Lung (tissue), 12 donors: ENCODE data around the gene SMAD6. TPM values are rescaled to one million over a fixed set of nuclear protein-coding genes. Genes with fewer than 3 reads are reported as not detected.

Experiments used
- ATAC-seq: fragments of 200-7000 bp; cut with Tn5 transposase; one replicate; pipeline ENCODE4 v1.9.1; 2020; ENCODE audit warnings: moderate number of reproducible peaks; ENCODE audit not compliant: insufficient read depth, low FRiP score
- DNase-seq, 3 donors: peaks; one replicate each; pipeline ENCODE4 v3.0.0-alpha.2; 2013 to 2017
- H3K27ac ChIP-seq, 2 donors: one replicate each; pipeline ENCODE4 v1.5.1; 2013; ENCODE audit warnings: mild to moderate bottlenecking in 2 of 2, moderate library complexity in 2 of 2, control low read depth in 1 of 2, inconsistent platforms in 1 of 2, low read depth in 1 of 2, low read length in 1 of 2
- H3K27me3 ChIP-seq, 3 donors: one replicate each; pipeline ENCODE4 v1.5.1; 2013; ENCODE audit warnings: low read length in 2 of 3; ENCODE audit not compliant: control insufficient read depth in 3 of 3, insufficient read depth in 3 of 3
- H3K36me3 ChIP-seq, 4 donors: one replicate each; pipeline ENCODE4 v1.5.1; 2013; ENCODE audit warnings: low read length in 4 of 4, mild to moderate bottlenecking in 1 of 4, moderate library complexity in 1 of 4; ENCODE audit not compliant: control insufficient read depth in 4 of 4, insufficient read depth in 4 of 4
- H3K4me1 ChIP-seq, 5 donors: one replicate each; pipeline ENCODE4 v1.5.1; 2013; ENCODE audit warnings: low read length in 5 of 5, mild to moderate bottlenecking in 2 of 5, moderate library complexity in 1 of 5; ENCODE audit not compliant: control insufficient read depth in 5 of 5, insufficient read depth in 5 of 5
- H3K4me3 ChIP-seq: one replicate; pipeline ENCODE4 v1.5.1; 2013; ENCODE audit warnings: mild to moderate bottlenecking, control low read depth, moderate library complexity
- H3K9ac ChIP-seq, 2 donors: one replicate each; pipeline ENCODE4 v1.5.1; 2013; ENCODE audit warnings: low read length in 2 of 2, control low read depth in 1 of 2; ENCODE audit not compliant: insufficient read depth in 1 of 2
- H3K9me3 ChIP-seq, 4 donors: one replicate each; pipeline ENCODE4 v1.5.1; 2013; ENCODE audit warnings: low read length in 3 of 4, mild to moderate bottlenecking in 1 of 4, moderate library complexity in 1 of 4; ENCODE audit not compliant: control insufficient read depth in 4 of 4, insufficient read depth in 3 of 4
- whole genome bisulfite sequencing, 2 donors: extraction: QIAGEN DNeasy Blood & Tissue Kit; methylation state at CpG; one replicate each; pipeline ENCODE4 v1.1.7; 2013; 5-methylcytosine and 5-hydroxymethylcytosine counted together
- polyA plus RNA-seq, 2 donors: library from polyadenylated mRNA; stranded (reverse); fragments of 200-250 nt; gene quantifications; one replicate each; pipeline ENCODE4 v1.2.1, GENCODE V29; 2013
- total RNA-seq, 2 donors: library from RNA; depleted of rRNA in 1 of 2; stranded (reverse); fragments of >200 nt in 1 of 2; gene quantifications; one replicate each; pipeline ENCODE4 v1.2.1, GENCODE V29; 2014 to 2021
- TF ChIP-seq, protein P1 (sequence below): IDR thresholded peaks from 2 replicates; pipeline ENCODE4 v1.5.1; 2012; ENCODE audit warnings: mild to moderate bottlenecking; ENCODE audit errors: control extremely low read depth, extremely low read depth
- donor health status: control.
- donor health status: control.
- donor health status: Bipolar disorder and iron deficiency.
- donor health status: healthy.
- donor health status: DM: yes; HTN: yes; CAD: no.

Gene SMAD6
- total and polyA plus RNA-seq, 4 donors, result 24.2 to 67.9 (median 59.1) TPM

DNA sequence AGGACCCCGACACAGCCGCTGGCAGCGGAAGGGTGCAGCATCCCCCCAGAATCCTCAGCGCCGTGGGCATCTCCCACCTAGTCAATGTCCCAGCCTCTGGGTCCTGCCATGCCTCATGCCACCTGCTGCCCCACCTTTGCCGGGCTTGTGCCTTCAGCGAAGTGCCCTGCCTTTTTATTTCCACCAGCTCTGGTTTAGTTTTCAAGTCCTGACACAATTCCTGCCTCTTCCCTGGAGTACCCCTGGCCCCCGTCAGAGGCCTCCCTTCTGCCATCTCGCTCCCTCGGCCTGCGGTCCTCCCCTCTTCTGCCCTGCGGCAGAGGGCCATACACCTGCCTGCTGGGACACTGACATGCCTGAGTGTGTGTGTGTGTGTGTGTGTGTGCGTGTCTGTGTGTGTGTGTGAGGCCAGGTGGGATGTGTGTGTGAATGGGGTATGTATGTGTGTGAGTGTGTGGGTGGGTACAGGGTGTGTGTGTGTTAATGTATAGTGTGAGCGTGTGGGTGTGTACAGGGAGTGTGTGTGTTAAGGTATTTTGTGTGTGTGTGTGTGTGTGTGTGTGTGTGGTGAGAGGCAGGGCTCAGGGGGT, 129.9 kb downstream of the SMAD6 start:
- 78 to 81% methylated on average over 13 to 14 of the region's 14 CpGs for WGBS, 2 donors
- TF ChIP-seq, protein P1, sequence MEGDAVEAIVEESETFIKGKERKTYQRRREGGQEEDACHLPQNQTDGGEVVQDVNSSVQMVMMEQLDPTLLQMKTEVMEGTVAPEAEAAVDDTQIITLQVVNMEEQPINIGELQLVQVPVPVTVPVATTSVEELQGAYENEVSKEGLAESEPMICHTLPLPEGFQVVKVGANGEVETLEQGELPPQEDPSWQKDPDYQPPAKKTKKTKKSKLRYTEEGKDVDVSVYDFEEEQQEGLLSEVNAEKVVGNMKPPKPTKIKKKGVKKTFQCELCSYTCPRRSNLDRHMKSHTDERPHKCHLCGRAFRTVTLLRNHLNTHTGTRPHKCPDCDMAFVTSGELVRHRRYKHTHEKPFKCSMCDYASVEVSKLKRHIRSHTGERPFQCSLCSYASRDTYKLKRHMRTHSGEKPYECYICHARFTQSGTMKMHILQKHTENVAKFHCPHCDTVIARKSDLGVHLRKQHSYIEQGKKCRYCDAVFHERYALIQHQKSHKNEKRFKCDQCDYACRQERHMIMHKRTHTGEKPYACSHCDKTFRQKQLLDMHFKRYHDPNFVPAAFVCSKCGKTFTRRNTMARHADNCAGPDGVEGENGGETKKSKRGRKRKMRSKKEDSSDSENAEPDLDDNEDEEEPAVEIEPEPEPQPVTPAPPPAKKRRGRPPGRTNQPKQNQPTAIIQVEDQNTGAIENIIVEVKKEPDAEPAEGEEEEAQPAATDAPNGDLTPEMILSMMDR, result no peak
- peaks cover 0 to 10% (median 2%) of the 10 kb centered on the region in 5 donors for H3K4me1 ChIP-seq
- H3K27ac ChIP-seq, result no peak overlapping the region
- no peaks in the 10 kb centered on the region for H3K27me3 ChIP-seq
- ATAC-seq, result no peak
- DNase-seq, result no peak
- peaks cover 0 to 3% (median 1%) of the 10 kb centered on the region in 4 donors for H3K9me3 ChIP-seq
- no peak overlapping the region for H3K4me3 ChIP-seq
- no peak overlapping the region for H3K9ac ChIP-seq
- H3K36me3 ChIP-seq, result no peaks in the 10 kb centered on the region

Other genes with a start within 250 kb of the SMAD6 start
- 10 to 100 TPM; 19.2 to 25.4 TPM for gene SNAPC5, start 204.5 kb upstream of the SMAD6 start, total RNA-seq
- gene SNAPC5, start 204.5 kb upstream of the SMAD6 start, polyA plus RNA-seq, result 10 to 100 TPM; 28.1 to 41.4 TPM
- 1,000 to 10,000 TPM; 1,560 to 2,503 TPM for gene RPL4, start 197.4 kb upstream of the SMAD6 start, total RNA-seq
- gene RPL4, start 197.4 kb upstream of the SMAD6 start, polyA plus RNA-seq, result 1,000 to 10,000 TPM; 2,394 to 2,474 TPM
- 1 to 10 TPM; 7.4 to 9.9 TPM for gene ZWILCH, start 196.9 kb upstream of the SMAD6 start, total RNA-seq
- gene ZWILCH, start 196.9 kb upstream of the SMAD6 start, polyA plus RNA-seq, result 1 to 10 TPM; 3.2 to 4.8 TPM
- gene LCTL, start 136.2 kb upstream of the SMAD6 start, total RNA-seq, result not detected
- not detected for gene LCTL, start 136.2 kb upstream of the SMAD6 start, polyA plus RNA-seq